OCI-LY7 (cell line): Measurements from ENCODE around the gene PDZD2.

Experiments
- EZH2phosphoT487 ChIP-seq: fragments of 200-600 bp; sonication (generic); IDR thresholded peaks from 2 replicates; pipeline ENCODE4 v1.6.1; 2018; ENCODE audit warnings: low read depth, borderline replicate concordance, mild to moderate bottlenecking, mixed run types, antibody characterized with exemption, low read length, moderate library complexity, mixed read lengths
- TF ChIP-seq, protein P1 (sequence below): fragments of 200-600 bp; sonication (generic); conservative IDR thresholded peaks from 2 replicates; pipeline ENCODE4 v1.5.1; 2014; ENCODE audit warnings: mild to moderate bottlenecking, antibody characterized with exemption, low read length, moderate library complexity, mixed read lengths

DNA sequence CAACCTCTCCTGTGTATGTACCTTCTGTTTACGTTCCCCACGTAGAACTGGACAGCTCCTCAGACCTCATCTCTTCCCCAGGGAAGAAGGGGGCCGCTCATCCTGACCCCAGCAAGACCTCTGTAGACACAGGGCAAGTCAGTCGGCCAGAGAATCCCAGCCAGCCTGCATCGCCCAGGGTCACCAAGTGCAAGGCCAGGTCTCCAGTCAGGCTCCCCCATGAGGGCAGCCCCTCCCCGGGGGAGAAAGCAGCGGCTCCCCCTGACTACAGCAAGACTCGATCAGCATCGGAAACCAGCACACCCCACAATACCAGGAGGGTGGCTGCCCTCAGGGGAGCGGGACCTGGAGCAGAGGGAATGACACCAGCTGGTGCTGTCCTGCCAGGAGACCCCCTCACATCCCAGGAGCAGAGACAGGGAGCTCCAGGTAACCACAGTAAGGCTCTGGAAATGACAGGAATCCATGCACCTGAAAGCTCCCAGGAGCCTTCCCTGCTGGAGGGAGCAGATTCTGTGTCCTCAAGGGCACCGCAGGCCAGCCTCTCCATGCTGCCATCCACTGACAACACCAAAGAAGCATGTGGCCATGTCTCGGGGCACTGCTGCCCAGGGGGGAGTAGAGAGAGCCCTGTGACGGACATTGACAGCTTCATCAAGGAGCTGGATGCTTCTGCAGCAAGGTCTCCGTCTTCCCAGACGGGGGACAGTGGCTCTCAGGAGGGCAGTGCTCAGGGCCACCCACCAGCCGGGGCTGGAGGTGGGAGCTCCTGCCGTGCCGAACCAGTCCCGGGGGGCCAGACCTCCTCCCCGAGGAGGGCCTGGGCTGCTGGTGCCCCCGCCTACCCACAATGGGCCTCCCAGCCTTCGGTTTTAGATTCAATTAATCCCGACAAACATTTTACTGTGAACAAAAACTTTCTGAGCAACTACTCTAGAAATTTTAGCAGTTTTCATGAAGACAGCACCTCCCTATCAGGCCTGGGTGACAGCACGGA is 448.5 kb downstream of the PDZD2 start:
- TF ChIP-seq, protein P1, sequence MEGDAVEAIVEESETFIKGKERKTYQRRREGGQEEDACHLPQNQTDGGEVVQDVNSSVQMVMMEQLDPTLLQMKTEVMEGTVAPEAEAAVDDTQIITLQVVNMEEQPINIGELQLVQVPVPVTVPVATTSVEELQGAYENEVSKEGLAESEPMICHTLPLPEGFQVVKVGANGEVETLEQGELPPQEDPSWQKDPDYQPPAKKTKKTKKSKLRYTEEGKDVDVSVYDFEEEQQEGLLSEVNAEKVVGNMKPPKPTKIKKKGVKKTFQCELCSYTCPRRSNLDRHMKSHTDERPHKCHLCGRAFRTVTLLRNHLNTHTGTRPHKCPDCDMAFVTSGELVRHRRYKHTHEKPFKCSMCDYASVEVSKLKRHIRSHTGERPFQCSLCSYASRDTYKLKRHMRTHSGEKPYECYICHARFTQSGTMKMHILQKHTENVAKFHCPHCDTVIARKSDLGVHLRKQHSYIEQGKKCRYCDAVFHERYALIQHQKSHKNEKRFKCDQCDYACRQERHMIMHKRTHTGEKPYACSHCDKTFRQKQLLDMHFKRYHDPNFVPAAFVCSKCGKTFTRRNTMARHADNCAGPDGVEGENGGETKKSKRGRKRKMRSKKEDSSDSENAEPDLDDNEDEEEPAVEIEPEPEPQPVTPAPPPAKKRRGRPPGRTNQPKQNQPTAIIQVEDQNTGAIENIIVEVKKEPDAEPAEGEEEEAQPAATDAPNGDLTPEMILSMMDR = no peak
- TF ChIP-seq EZH2phosphoT487 = no peak
